ENCODE measurements around the gene PDLIM4. TPM values are rescaled to one million over a fixed set of nuclear protein-coding genes. Genes with fewer than 3 reads are reported as not detected.

Gene PDLIM4, protein sequence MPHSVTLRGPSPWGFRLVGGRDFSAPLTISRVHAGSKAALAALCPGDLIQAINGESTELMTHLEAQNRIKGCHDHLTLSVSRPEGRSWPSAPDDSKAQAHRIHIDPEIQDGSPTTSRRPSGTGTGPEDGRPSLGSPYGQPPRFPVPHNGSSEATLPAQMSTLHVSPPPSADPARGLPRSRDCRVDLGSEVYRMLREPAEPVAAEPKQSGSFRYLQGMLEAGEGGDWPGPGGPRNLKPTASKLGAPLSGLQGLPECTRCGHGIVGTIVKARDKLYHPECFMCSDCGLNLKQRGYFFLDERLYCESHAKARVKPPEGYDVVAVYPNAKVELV
- total RNA-seq: not detected

DNA sequence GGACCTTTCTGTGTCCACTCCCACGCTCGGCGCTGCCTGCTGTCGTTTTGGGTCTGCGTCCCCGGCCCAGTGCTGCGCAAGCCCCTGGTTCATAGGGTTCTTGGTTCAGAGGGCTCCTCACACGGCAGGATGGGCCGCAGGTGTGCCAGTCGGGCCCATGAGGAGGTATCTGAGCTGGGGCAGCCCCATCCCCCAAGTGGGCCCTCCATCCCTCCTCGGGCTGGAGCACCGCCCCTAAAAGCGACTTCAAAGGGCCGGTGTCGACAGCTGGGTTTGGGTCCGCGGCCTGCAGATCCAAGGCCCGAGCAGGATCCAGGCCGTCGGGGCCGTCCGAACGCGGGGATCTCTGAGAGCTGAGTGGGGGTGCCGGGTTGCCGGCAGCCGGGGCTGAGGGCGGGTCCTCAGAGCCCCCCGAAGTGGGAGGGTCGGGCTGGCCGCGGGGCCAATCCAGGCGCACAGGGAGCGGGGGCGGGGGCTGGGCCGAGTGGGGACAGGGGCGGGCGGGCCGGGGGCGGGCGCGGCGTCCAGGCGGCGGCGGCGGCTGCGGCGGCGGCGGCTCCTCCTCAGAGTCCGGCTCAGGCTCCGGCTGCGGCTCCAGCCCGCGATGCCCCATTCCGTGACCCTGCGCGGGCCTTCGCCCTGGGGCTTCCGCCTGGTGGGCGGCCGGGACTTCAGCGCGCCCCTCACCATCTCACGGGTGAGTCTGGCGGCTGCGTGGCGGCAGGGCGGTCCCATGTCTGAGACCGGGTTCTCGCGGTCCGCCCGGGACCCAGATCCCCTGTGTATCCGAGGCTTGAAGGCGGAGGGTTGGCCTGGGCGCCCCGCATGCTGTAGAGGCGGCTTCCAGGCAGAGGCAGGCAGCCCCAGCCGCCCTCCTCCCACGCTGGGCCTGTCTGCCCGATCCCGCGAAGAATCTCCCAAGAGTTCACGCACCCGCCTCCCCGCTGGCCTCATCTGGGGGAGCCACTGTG lies at the start of gene PDLIM4:
PDLIM4 (plus strand) TSS at position 566 of the 971 bp plus-strand sequence; CDS start at position 605, 39 bp downstream.
- Mint-ChIP-seq H3K36me3 (ENCODE audit: low read depth) (no peaks in the 10 kb centered on the region), H3K27ac (no peak within 1 kb of the TSS), H3K4me1 (peaks cover 5% of the 10 kb centered on the region), H3K9me3 (no peaks in the 10 kb centered on the region), H3K27me3 (peaks cover 14% of the 10 kb centered on the region), H3K4me3 (no peak within 1 kb of the TSS)
- ChIA-PET CTCF (no interaction called here), POLR2A (no interaction called here)
- DNase-seq: no peak

DNA sequence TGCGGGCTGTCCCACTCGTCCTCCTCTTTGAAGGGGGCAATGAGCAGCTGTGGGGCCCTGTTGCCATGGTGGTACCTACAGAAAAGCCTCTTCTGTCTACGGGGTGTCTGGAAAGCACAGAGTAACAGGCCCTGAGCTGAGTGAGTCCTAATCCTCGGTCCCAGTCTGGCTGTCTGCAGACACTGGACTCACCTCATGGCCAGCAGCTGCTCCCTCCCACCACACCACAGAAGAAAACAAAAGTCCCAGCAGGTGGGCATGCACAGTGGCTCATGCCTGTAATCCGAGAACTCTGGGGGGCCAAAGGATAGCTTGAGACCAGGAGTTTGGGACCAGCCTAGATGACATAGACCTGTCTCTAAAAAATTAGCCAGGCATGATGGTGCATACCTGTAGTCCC lies 49.7 kb upstream of the PDLIM4 start:
- CTCF ChIA-PET: interaction anchor here (1.4 to 1.8 kb wide), 2 partner anchors 27 to 30 kb away, joined by 3 to 8 read pairs; no protein-coding TSS in a partner anchor
- Mint-ChIP-seq H3K36me3 (ENCODE audit: low read depth) (no peaks in the 10 kb centered on the region), H3K4me1 (no peaks in the 10 kb centered on the region), H3K9me3 (no peaks in the 10 kb centered on the region), H3K27me3 (no peaks in the 10 kb centered on the region), H3K4me3 (no peak overlapping the region), H3K27ac (no peak overlapping the region)
- POLR2A ChIA-PET: no interaction called here
- DNase-seq: no peak

DNA sequence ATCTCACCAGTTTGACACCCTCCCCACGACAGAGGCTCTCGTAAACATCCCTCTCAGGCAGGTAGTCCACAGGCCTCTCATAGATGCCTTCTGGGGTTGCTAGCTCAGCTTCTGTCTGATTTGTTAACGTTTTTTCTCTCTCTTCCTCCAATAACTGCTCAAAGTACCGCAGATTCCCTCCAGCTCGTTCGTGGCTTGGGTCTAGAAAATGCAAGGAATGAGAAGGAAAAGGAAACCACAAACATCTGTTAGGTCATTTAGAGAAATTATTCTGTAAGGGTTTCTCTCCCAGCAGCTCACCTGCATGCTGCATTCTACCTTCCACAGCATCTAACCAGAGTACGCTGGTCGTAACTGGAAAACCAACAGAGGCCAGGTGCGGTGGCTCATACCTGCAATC lies 48.4 kb upstream of the PDLIM4 start:
- Mint-ChIP-seq H3K27ac (no peak overlapping the region), H3K36me3 (ENCODE audit: low read depth) (no peaks in the 10 kb centered on the region), H3K4me3 (no peak overlapping the region), H3K27me3 (no peaks in the 10 kb centered on the region), H3K4me1 (no peaks in the 10 kb centered on the region), H3K9me3 (no peaks in the 10 kb centered on the region)
- DNase-seq: no peak
- CTCF ChIA-PET: interaction anchor here (0.7 to 1.4 kb wide), 2 partner anchors 29 to 458 kb away, joined by 3 to 4 read pairs; no protein-coding TSS in a partner anchor
- POLR2A ChIA-PET: no interaction called here

GRCh38 chr5:132209901-132210545 lies 47.5 kb upstream of the PDLIM4 start:
- Mint-ChIP-seq H3K27me3 (no peaks in the 10 kb centered on the region), H3K9me3 (no peaks in the 10 kb centered on the region), H3K27ac (no peak overlapping the region), H3K36me3 (ENCODE audit: low read depth) (no peaks in the 10 kb centered on the region), H3K4me3 (no peak overlapping the region), H3K4me1 (no peaks in the 10 kb centered on the region)
- ChIA-PET CTCF (interaction anchor here (1.8 to 2.1 kb wide), 2 partner anchors 28 to 147 kb away, joined by 6 read pairs; no protein-coding TSS in a partner anchor), POLR2A (no interaction called here)
- no peak for DNase-seq

GRCh38 chr5:132210944-132211343 lies 46.6 kb upstream of the PDLIM4 start:
- no peak for DNase-seq
- Mint-ChIP-seq H3K27ac (no peak overlapping the region), H3K4me3 (no peak overlapping the region), H3K27me3 (no peaks in the 10 kb centered on the region), H3K9me3 (no peaks in the 10 kb centered on the region), H3K4me1 (no peaks in the 10 kb centered on the region), H3K36me3 (ENCODE audit: low read depth) (no peaks in the 10 kb centered on the region)
- CTCF ChIA-PET: interaction anchor here (1.8 to 2.1 kb wide), 2 partner anchors 27 to 148 kb away, joined by 6 read pairs; no protein-coding TSS in a partner anchor
- POLR2A ChIA-PET: no interaction called here

DNA sequence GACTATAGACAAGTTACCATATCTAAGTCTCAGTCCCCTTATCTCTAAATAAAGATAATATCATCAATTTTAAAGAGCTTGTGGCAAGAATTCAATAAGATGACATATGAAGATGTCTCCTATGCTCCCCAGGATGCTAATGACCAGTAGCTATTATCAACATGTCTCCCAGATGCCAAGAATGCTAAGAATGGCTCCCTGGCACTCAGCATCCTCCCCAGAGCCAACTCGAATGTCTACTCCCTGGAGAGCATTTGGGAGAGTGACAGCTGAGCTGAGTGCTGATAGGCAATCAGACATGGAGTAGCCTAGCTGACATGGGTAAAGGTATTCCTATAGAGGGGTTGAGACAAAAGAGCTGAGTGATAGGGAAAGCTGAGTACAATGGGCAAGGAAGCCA lies 45.7 kb upstream of the PDLIM4 start:
- no peaks in the 10 kb centered on the region for H3K9me3 Mint-ChIP-seq
- no peak for DNase-seq
- no peak overlapping the region for H3K27ac Mint-ChIP-seq
- POLR2A ChIA-PET: interaction anchor here (0.7 to 0.9 kb wide), 2 partner anchors 10 to 18 kb away, joined by 3 read pairs; no protein-coding TSS in a partner anchor
- H3K4me1 Mint-ChIP-seq: no peaks in the 10 kb centered on the region
- H3K36me3 Mint-ChIP-seq (ENCODE audit: low read depth): no peaks in the 10 kb centered on the region
- H3K4me3 Mint-ChIP-seq: no peak overlapping the region
- CTCF ChIA-PET: interaction anchor here (0.8 to 2.1 kb wide), 3 partner anchors 16 to 149 kb away, joined by 3 to 6 read pairs (median 4); partner anchors contain the start of gene P4HA2
- H3K27me3 Mint-ChIP-seq: no peaks in the 10 kb centered on the region

- POLR2A ChIA-PET: no interaction called here
- Mint-ChIP-seq H3K4me1 (no peaks in the 10 kb centered on the region), H3K27me3 (no peaks in the 10 kb centered on the region), H3K36me3 (ENCODE audit: low read depth) (no peaks in the 10 kb centered on the region), H3K4me3 (no peak overlapping the region), H3K9me3 (no peaks in the 10 kb centered on the region), H3K27ac (no peak overlapping the region)
- CTCF ChIA-PET: no interaction called here
- DNase-seq: no peak
These were observed 43.8 kb upstream of the PDLIM4 start for GRCh38 chr5:132213666-132214065.

GRCh38 chr5:132214491-132214890 lies 43.0 kb upstream of the PDLIM4 start:
- ChIA-PET POLR2A (no interaction called here), CTCF (interaction anchor here (1.6 kb wide), 1 partner anchor 23 kb away, joined by 11 read pairs; no protein-coding TSS in a partner anchor)
- Mint-ChIP-seq H3K36me3 (ENCODE audit: low read depth) (no peaks in the 10 kb centered on the region), H3K4me3 (no peak overlapping the region), H3K4me1 (no peaks in the 10 kb centered on the region), H3K27ac (no peak overlapping the region), H3K9me3 (no peaks in the 10 kb centered on the region), H3K27me3 (no peaks in the 10 kb centered on the region)
- no peak for DNase-seq

- Mint-ChIP-seq H3K9me3 (no peaks in the 10 kb centered on the region), H3K4me3 (no peak overlapping the region), H3K4me1 (no peaks in the 10 kb centered on the region), H3K27me3 (no peaks in the 10 kb centered on the region), H3K27ac (no peak overlapping the region), H3K36me3 (ENCODE audit: low read depth) (no peaks in the 10 kb centered on the region)
- POLR2A ChIA-PET: interaction anchor here (0.7 kb wide), 1 partner anchor 142 kb away, joined by 5 read pairs; the partner anchor contains the start of gene CSF2
- no peak for DNase-seq
- CTCF ChIA-PET: interaction anchor here (1.6 kb wide), 2 partner anchors 22 to 35 kb away, joined by 3 to 11 read pairs; no protein-coding TSS in a partner anchor
These were observed 42.2 kb upstream of the PDLIM4 start for GRCh38 chr5:132215329-132215728.

DNA sequence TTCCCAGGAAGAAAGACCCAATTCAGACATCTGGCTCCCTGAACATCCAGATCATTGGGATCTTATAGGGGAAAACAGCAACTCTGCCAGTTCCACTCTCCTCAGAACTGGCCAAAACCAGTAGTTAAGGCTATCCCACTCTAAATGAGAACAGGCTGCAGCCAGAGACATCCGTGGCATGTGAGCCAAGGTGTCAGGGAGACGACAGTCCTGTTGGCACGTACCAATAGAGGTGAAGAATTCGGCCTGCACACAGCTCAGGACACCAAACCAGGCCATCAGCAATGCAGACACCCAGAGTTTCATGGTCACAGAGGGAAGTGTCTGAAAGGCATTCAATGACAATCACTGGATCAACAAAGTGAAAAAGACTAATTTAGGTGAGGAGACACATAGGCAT lies 39.2 kb upstream of the PDLIM4 start:
- POLR2A ChIA-PET: no interaction called here
- Mint-ChIP-seq H3K27me3 (no peaks in the 10 kb centered on the region), H3K27ac (no peak overlapping the region), H3K4me3 (no peak overlapping the region), H3K9me3 (no peaks in the 10 kb centered on the region), H3K36me3 (ENCODE audit: low read depth) (no peaks in the 10 kb centered on the region), H3K4me1 (no peaks in the 10 kb centered on the region)
- no peak for DNase-seq
- CTCF ChIA-PET: no interaction called here

GRCh38 chr5:132219289-132219970 lies 38.1 kb upstream of the PDLIM4 start:
- Mint-ChIP-seq H3K27ac (no peak overlapping the region), H3K4me1 (no peaks in the 10 kb centered on the region), H3K9me3 (no peaks in the 10 kb centered on the region), H3K27me3 (no peaks in the 10 kb centered on the region), H3K36me3 (ENCODE audit: low read depth) (no peaks in the 10 kb centered on the region), H3K4me3 (no peak overlapping the region)
- POLR2A ChIA-PET: no interaction called here
- DNase-seq: no peak
- CTCF ChIA-PET: no interaction called here

- ChIA-PET POLR2A (no interaction called here), CTCF (interaction anchor here (1.0 kb wide), 1 partner anchor 18 kb away, joined by 3 read pairs; no protein-coding TSS in a partner anchor)
- no peaks in the 10 kb centered on the region for H3K27me3 Mint-ChIP-seq
- DNase-seq: no peak
- H3K27ac Mint-ChIP-seq: no peak overlapping the region
- H3K36me3 Mint-ChIP-seq (ENCODE audit: low read depth): no peaks in the 10 kb centered on the region
- H3K4me1 Mint-ChIP-seq: no peaks in the 10 kb centered on the region
- no peak overlapping the region for H3K4me3 Mint-ChIP-seq
- H3K9me3 Mint-ChIP-seq: no peaks in the 10 kb centered on the region
These were observed 37.5 kb upstream of the PDLIM4 start for GRCh38 chr5:132219981-132220380.
